Neuronal stem cell (in vitro differentiated cells): ENCODE data around the gene CYB5A. TPM values are rescaled to one million over a fixed set of nuclear protein-coding genes. Genes with fewer than 3 reads are reported as not detected.

Source experiments
- DNase-seq: peaks from one replicate; pipeline ENCODE4 v3.0.0-alpha.2; 2013; ENCODE audit warnings: low spot score
- H2AFZ ChIP-seq: one replicate; pipeline ENCODE4 v1.6.1; 2013; ENCODE audit warnings: mild to moderate bottlenecking, low read length, inconsistent platforms
- H2AK5ac ChIP-seq: 2 replicates; pipeline ENCODE4 v1.6.1; 2013; ENCODE audit warnings: low read depth, mild to moderate bottlenecking, inconsistent platforms, low read length, moderate library complexity, mixed read lengths
- H2BK120ac ChIP-seq: 2 replicates; pipeline ENCODE4 v1.6.1; 2013; ENCODE audit warnings: low read depth, mild to moderate bottlenecking, inconsistent platforms, low read length, moderate library complexity, mixed read lengths
- H2BK12ac ChIP-seq: one replicate; pipeline ENCODE4 v1.6.1; 2013; ENCODE audit warnings: low read length, inconsistent platforms
- H2BK15ac ChIP-seq: 2 replicates; pipeline ENCODE4 v1.6.1; 2013; ENCODE audit warnings: mild to moderate bottlenecking, low read length, inconsistent platforms, mixed read lengths
- H2BK5ac ChIP-seq: one replicate; pipeline ENCODE4 v1.6.1; 2013; ENCODE audit warnings: inconsistent platforms, mild to moderate bottlenecking, low read length, moderate library complexity
- H3K14ac ChIP-seq: one replicate; pipeline ENCODE4 v1.6.1; 2013; ENCODE audit warnings: low read length, inconsistent platforms
- H3K18ac ChIP-seq: 2 replicates; pipeline ENCODE4 v1.6.1; 2013; ENCODE audit warnings: low read length, inconsistent platforms
- H3K23ac ChIP-seq: 2 replicates; pipeline ENCODE4 v1.6.1; 2013; ENCODE audit warnings: low read depth, mild to moderate bottlenecking, mixed read lengths, low read length, inconsistent platforms; ENCODE audit not compliant: poor library complexity
- H3K27ac ChIP-seq: replicated peaks from 3 replicates; pipeline ENCODE4 v1.5.1; 2013; ENCODE audit warnings: low read length, inconsistent platforms
- H3K27me3 ChIP-seq, 3 experiments: 2 replicates each; pipeline ENCODE4 v1.6.1; 2013; ENCODE audit warnings: low read length in 3 of 3, mild to moderate bottlenecking in 2 of 3, inconsistent platforms in 1 of 3, low read depth in 1 of 3, mixed read lengths in 1 of 3, moderate library complexity in 1 of 3; ENCODE audit not compliant: control insufficient read depth in 3 of 3, insufficient read depth in 3 of 3
- H3K36me3 ChIP-seq, 2 donors: replicated peaks in 1 of 2; 2 replicates each; pipeline ENCODE4 v1.6.1; 2013; ENCODE audit warnings: low read length in 2 of 2; ENCODE audit not compliant: control insufficient read depth in 2 of 2, insufficient read depth in 2 of 2
- H3K4ac ChIP-seq: 2 replicates; pipeline ENCODE4 v1.6.1; 2013; ENCODE audit warnings: inconsistent platforms, mild to moderate bottlenecking, low read length, moderate library complexity
- H3K4me1 ChIP-seq, 2 donors: 1 replicate in 1 of 2; 2 replicates in 1 of 2; pipeline ENCODE4 v1.6.1; 2013; ENCODE audit warnings: low read length in 2 of 2, low read depth in 1 of 2; ENCODE audit not compliant: control insufficient read depth in 2 of 2, insufficient read depth in 1 of 2
- H3K4me2 ChIP-seq: one replicate; pipeline ENCODE4 v1.6.1; 2013; ENCODE audit warnings: mild to moderate bottlenecking, low read length, inconsistent platforms; ENCODE audit not compliant: insufficient read depth, poor library complexity, severe bottlenecking
- H3K4me3 ChIP-seq, 2 donors: 2 replicates each; pipeline ENCODE4 v1.5.1; 2013; ENCODE audit warnings: low read length in 2 of 2, mild to moderate bottlenecking in 2 of 2, inconsistent platforms in 1 of 2, moderate library complexity in 1 of 2
- H3K79me1 ChIP-seq: one replicate; pipeline ENCODE4 v1.6.1; 2013; ENCODE audit warnings: low read depth, mild to moderate bottlenecking, inconsistent platforms, low read length, moderate library complexity
- H3K9ac ChIP-seq: one replicate; pipeline ENCODE4 v1.6.1; 2013; ENCODE audit warnings: mild to moderate bottlenecking, low read depth, low read length, inconsistent platforms; ENCODE audit not compliant: poor library complexity
- H3K9me3 ChIP-seq, 2 donors: replicated peaks in 1 of 2; 2 replicates each; pipeline versions ENCODE3 to v1.6.1; 2013; ENCODE audit warnings: low read length in 2 of 2, mild to moderate bottlenecking in 2 of 2, inconsistent platforms in 1 of 2, low read depth in 1 of 2, mixed read lengths in 1 of 2, moderate library complexity in 1 of 2; ENCODE audit not compliant: control insufficient read depth in 2 of 2, insufficient read depth in 1 of 2
- H4K8ac ChIP-seq: one replicate; pipeline ENCODE4 v1.6.1; 2013; ENCODE audit warnings: low read depth, mild to moderate bottlenecking, inconsistent platforms, low read length, moderate library complexity
- H4K91ac ChIP-seq: one replicate; pipeline ENCODE4 v1.6.1; 2013; ENCODE audit warnings: low read length, low read depth, mild to moderate bottlenecking, inconsistent platforms; ENCODE audit not compliant: poor library complexity
- WGBS, 2 donors: extraction: QIAGEN DNeasy Blood & Tissue Kit; methylation state at CpG; one replicate each; pipeline ENCODE4 v1.1.7; 2013; ENCODE audit warnings: missing lambda C conversion rate in 2 of 2, mixed read lengths in 1 of 2; ENCODE audit not compliant: insufficient read length in 2 of 2, insufficient replicate concordance in 1 of 2; ENCODE audit errors: extremely low coverage in 2 of 2; 5-methylcytosine and 5-hydroxymethylcytosine counted together
- small RNA-seq: library from polyadenylated mRNA; stranded (forward); fragments of <200 nt; extraction: miRNeasy Mini kit (QIAGEN cat#:217004); gene quantifications from one replicate; pipeline ENCODE3, GENCODE V24; 2013; ENCODE audit not compliant: insufficient read depth

The CYB5A gene

GRCh38 chr18:74204526-74205152 is 87.1 kb downstream of the CYB5A start:
- Histone ChIP-seq H3K4me3 (no peak overlapping the region), H3K18ac (no peak overlapping the region), H4K8ac (no peak overlapping the region), H2BK5ac (no peak overlapping the region), H3K14ac (no peak overlapping the region), H3K4me1 (no peaks in the 10 kb centered on the region), H3K9ac (no peak overlapping the region), H2BK15ac (no peak overlapping the region), H3K27me3 (peaks cover 0 to 10% (median 0%) of the 10 kb centered on the region in 3 experiments), H2AFZ (no peak overlapping the region), H2BK120ac (no peak overlapping the region), H3K4me2 (no peak overlapping the region), H3K79me1 (no peaks in the 10 kb centered on the region), H2BK12ac (no peak overlapping the region), H3K4ac (no peak overlapping the region), H3K27ac (no peak overlapping the region), H2AK5ac (no peak overlapping the region), H3K23ac (no peak overlapping the region), H3K36me3 (no peaks in the 10 kb centered on the region), H4K91ac (no peak overlapping the region), H3K9me3 (peaks cover 0 to 3% of the 10 kb centered on the region in 2 donors)
- WGBS, 2 donors, result 100% methylated on average over 1 of the region's 5 CpGs
- DNase-seq, result no peak

- Histone ChIP-seq H3K4me3 (peak overlapping the region in 1 of 2 donors; percentile 3), H3K4me2 (no peak overlapping the region)
- no CpG with 5 or more reads among the region's 7 CpGs for WGBS, 2 donors
These were observed 88.0 kb downstream of the CYB5A start for GRCh38 chr18:74203811-74204210.

More at GRCh38 chr18:74203811-74204210, 88.0 kb downstream of the CYB5A start:
- H3K27ac ChIP-seq, result no peak overlapping the region
- peaks cover 0 to 11% (median 0%) of the 10 kb centered on the region in 3 experiments for H3K27me3 ChIP-seq
- H3K18ac ChIP-seq, result no peak overlapping the region
- H3K9ac ChIP-seq, result peak overlapping the region; percentile 30
- H3K14ac ChIP-seq, result peak overlapping the region; percentile 67
- H3K9me3 ChIP-seq, result peaks cover 0 to 3% of the 10 kb centered on the region in 2 donors
- H2BK5ac ChIP-seq, result no peak overlapping the region
- H3K36me3 ChIP-seq, result no peaks in the 10 kb centered on the region
- no peaks in the 10 kb centered on the region for H3K79me1 ChIP-seq
- no peak overlapping the region for H2BK120ac ChIP-seq
- H3K4me1 ChIP-seq, result no peaks in the 10 kb centered on the region
- no peak overlapping the region for H3K4ac ChIP-seq
- no peak overlapping the region for H4K91ac ChIP-seq
- DNase-seq, result no peak
- no peak overlapping the region for H2BK15ac ChIP-seq
- H2AK5ac ChIP-seq, result no peak overlapping the region
- H2BK12ac ChIP-seq, result peak overlapping the region; percentile 81
- H2AFZ ChIP-seq, result no peak overlapping the region
- no peak overlapping the region for H4K8ac ChIP-seq
- H3K23ac ChIP-seq, result no peak overlapping the region

Small RNAs within 50 kb of the gene (small RNA-seq; reads per million reads assigned to genes)
- not detected for gene RN7SL551P
